Measurements from ENCODE around the gene EXD1.

DNA sequence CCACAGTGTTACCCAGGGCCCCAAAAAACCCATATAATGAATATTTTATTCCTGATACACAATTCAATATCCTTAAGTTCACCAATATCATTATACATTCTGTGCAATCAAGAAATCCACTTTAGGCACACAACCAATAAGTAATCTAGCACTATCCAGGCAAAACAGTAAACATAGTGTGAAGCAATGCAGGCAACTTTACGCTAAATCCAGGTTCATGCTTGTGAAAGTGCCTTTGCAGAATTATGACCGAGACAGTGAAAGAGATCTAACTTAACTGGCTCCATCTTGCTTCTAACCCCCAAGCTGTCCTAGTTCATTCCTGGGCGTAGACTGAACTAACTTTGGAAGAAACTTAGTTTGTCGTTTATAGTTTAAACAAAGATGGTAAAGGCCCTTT is 80.3 kb downstream of the EXD1 start:
- TF ChIP-seq POLR2A (IDR thresholded peaks at IDR 0.05; ENCODE audit: low read depth, low read length) (no peak), POU2F2 (IDR thresholded peaks at IDR 0.05; ENCODE audit: low read depth, low read length) (no peak)
